Parathyroid adenoma (tissue), 2 donors: Measurements from ENCODE around the gene KAZN.

Experiments used
- H2AFZ ChIP-seq: fragments of 300-600 bp; sonication (generic); one replicate; pipeline ENCODE4 v1.7.0; 2017; ENCODE audit warnings: antibody characterized with exemption, mild to moderate bottlenecking
- H3K27ac ChIP-seq: fragments of 300-600 bp; sonication (generic); one replicate; pipeline ENCODE4 v1.7.0; 2017
- H3K27me3 ChIP-seq: fragments of 300-600 bp; sonication (generic); one replicate; pipeline ENCODE4 v1.7.0; 2017; ENCODE audit warnings: low read length; ENCODE audit not compliant: control insufficient read depth, insufficient read depth
- H3K36me3 ChIP-seq: fragments of 300-600 bp; sonication (generic); one replicate; pipeline ENCODE4 v1.7.0; 2017; ENCODE audit warnings: low read length; ENCODE audit not compliant: control insufficient read depth, insufficient read depth
- H3K4me1 ChIP-seq: fragments of 300-600 bp; sonication (generic); one replicate; pipeline ENCODE4 v1.7.0; 2017; ENCODE audit warnings: control low read depth
- H3K4me2 ChIP-seq: fragments of 300-600 bp; sonication (generic); one replicate; pipeline ENCODE4 v1.7.0; 2017; ENCODE audit warnings: low read length
- H3K4me3 ChIP-seq: fragments of 300-600 bp; sonication (generic); one replicate; pipeline ENCODE4 v1.7.0; 2017; ENCODE audit warnings: low read depth, low read length
- H3K79me2 ChIP-seq: fragments of 300-600 bp; sonication (generic); one replicate; pipeline ENCODE4 v1.7.0; 2017; ENCODE audit warnings: control low read depth
- H3K9ac ChIP-seq: fragments of 300-600 bp; sonication (generic); one replicate; pipeline ENCODE4 v1.7.0; 2017; ENCODE audit warnings: mild to moderate bottlenecking
- H3K9me3 ChIP-seq: fragments of 300-600 bp; sonication (generic); one replicate; pipeline ENCODE4 v1.7.0; 2017; ENCODE audit warnings: low read length; ENCODE audit not compliant: control insufficient read depth
- TF ChIP-seq, protein P1 (sequence below): fragments of 300-600 bp; sonication (generic); IDR thresholded peaks from one replicate; pipeline ENCODE4 v1.7.0; 2017; ENCODE audit warnings: antibody characterized with exemption, mild to moderate bottlenecking
- donor health status: primary hyperparathyroidism.

KAZN gene

DNA sequence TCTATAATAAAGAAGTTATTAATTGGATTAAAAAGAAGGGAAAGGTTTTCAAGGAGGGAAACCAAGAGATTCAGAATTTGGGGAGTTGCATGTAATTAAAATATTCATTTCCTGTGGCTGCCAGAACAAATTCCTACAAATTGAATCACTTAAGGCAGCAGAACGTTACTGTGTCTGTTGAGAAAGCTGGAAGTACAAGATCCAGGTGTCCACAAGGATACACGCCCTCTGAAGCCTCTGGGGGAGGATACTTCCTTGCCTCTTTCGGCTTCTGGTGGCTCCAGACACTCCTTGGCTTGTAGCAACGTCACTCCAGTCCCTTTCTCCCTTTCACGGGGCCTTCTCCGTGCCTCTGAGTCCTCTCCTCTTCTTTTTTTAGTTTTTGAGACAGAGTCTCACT, 67.9 kb downstream of the KAZN start:
- Histone ChIP-seq H3K9me3 (no peaks in the 10 kb centered on the region), H3K9ac (no peak overlapping the region), H2AFZ (no peak overlapping the region), H3K27ac (no peak overlapping the region), H3K4me2 (no peak overlapping the region), H3K79me2 (no peaks in the 10 kb centered on the region), H3K4me3 (no peak overlapping the region), H3K27me3 (no peaks in the 10 kb centered on the region), H3K4me1 (no peaks in the 10 kb centered on the region), H3K36me3 (no peaks in the 10 kb centered on the region)
- TF ChIP-seq, protein P1, sequence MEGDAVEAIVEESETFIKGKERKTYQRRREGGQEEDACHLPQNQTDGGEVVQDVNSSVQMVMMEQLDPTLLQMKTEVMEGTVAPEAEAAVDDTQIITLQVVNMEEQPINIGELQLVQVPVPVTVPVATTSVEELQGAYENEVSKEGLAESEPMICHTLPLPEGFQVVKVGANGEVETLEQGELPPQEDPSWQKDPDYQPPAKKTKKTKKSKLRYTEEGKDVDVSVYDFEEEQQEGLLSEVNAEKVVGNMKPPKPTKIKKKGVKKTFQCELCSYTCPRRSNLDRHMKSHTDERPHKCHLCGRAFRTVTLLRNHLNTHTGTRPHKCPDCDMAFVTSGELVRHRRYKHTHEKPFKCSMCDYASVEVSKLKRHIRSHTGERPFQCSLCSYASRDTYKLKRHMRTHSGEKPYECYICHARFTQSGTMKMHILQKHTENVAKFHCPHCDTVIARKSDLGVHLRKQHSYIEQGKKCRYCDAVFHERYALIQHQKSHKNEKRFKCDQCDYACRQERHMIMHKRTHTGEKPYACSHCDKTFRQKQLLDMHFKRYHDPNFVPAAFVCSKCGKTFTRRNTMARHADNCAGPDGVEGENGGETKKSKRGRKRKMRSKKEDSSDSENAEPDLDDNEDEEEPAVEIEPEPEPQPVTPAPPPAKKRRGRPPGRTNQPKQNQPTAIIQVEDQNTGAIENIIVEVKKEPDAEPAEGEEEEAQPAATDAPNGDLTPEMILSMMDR, result no peak

GRCh38 chr1:14666962-14667650, 68.6 kb downstream of the KAZN start:
- Histone ChIP-seq H3K4me3 (no peak overlapping the region), H2AFZ (no peak overlapping the region), H3K27me3 (no peaks in the 10 kb centered on the region), H3K27ac (no peak overlapping the region), H3K79me2 (no peaks in the 10 kb centered on the region), H3K4me1 (no peaks in the 10 kb centered on the region), H3K36me3 (no peaks in the 10 kb centered on the region), H3K9ac (no peak overlapping the region), H3K4me2 (no peak overlapping the region), H3K9me3 (no peaks in the 10 kb centered on the region)
- TF ChIP-seq, protein P1, result no peak

- Histone ChIP-seq H3K4me3 (no peak overlapping the region), H3K36me3 (no peaks in the 10 kb centered on the region), H3K4me1 (no peaks in the 10 kb centered on the region), H3K9ac (no peak overlapping the region), H2AFZ (no peak overlapping the region), H3K79me2 (no peaks in the 10 kb centered on the region), H3K4me2 (no peak overlapping the region), H3K27me3 (no peaks in the 10 kb centered on the region), H3K9me3 (no peaks in the 10 kb centered on the region), H3K27ac (no peak overlapping the region)
- TF ChIP-seq, protein P1, result no peak
These were observed 69.1 kb downstream of the KAZN start for GRCh38 chr1:14667651-14667984.

GRCh38 chr1:14668538-14668937, 70.1 kb downstream of the KAZN start:
- H3K27ac ChIP-seq, result no peak overlapping the region
- no peaks in the 10 kb centered on the region for H3K36me3 ChIP-seq
- no peaks in the 10 kb centered on the region for H3K9me3 ChIP-seq
- no peak overlapping the region for H3K9ac ChIP-seq
- H2AFZ ChIP-seq, result no peak overlapping the region
- H3K4me2 ChIP-seq, result no peak overlapping the region
- H3K79me2 ChIP-seq, result no peaks in the 10 kb centered on the region
- no peak overlapping the region for H3K4me3 ChIP-seq
- H3K4me1 ChIP-seq, result no peaks in the 10 kb centered on the region
- TF ChIP-seq, protein P1, result no peak
- no peaks in the 10 kb centered on the region for H3K27me3 ChIP-seq

DNA sequence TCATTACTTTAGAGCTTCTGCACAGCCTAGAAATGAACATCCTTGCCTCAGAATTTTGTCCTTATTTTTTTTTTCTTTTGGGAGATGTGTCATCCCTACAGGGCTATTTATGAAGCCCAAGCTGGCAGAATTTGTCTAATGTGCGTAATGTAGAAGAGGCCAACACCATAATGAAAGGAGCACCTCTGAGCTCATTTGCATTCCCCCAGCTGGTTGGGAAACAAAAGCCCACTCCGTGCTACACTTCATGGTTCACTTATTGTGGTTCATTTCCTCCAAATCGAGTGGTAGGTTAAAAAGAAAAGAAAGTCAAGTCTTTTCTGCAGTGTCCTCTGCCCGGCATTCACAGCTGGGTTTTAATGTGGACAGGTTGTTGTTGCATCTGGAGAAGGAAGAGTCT, 73.5 kb downstream of the KAZN start:
- H3K4me2 ChIP-seq, result no peak overlapping the region
- H3K36me3 ChIP-seq, result no peaks in the 10 kb centered on the region
- no peak overlapping the region for H3K9ac ChIP-seq
- H3K79me2 ChIP-seq, result no peaks in the 10 kb centered on the region
- H3K9me3 ChIP-seq, result no peaks in the 10 kb centered on the region
- no peak overlapping the region for H2AFZ ChIP-seq
- no peaks in the 10 kb centered on the region for H3K27me3 ChIP-seq
- TF ChIP-seq, protein P1, result no peak
- H3K27ac ChIP-seq, result no peak overlapping the region
- H3K4me3 ChIP-seq, result no peak overlapping the region
- no peaks in the 10 kb centered on the region for H3K4me1 ChIP-seq
